CD4-positive, alpha-beta memory T cell (primary cell): ENCODE measurements around the gene SHROOM3. TPM values are rescaled to one million over a fixed set of nuclear protein-coding genes. Genes with fewer than 3 reads are reported as not detected.

ENCODE experiments used
- CTCF ChIA-PET: fragments of 350-600 bp; sonication (Branson Sonifier 250); formaldehyde crosslinking; loops from one replicate; lab custom pipeline; 2021; ENCODE audit warnings: inconsistent platforms; ENCODE audit not compliant: partially characterized antibody; lab: Charles Lee
- POLR2A ChIA-PET: fragments of 350-600 bp; sonication (Branson Sonifier 250); formaldehyde crosslinking; loops from one replicate; lab custom pipeline; 2021; ENCODE audit not compliant: partially characterized antibody; lab: Charles Lee
- DNase-seq, 5 donors: peaks; one replicate each; pipeline versions ENCODE4 v3.0.0 to v3.0.0-alpha.2; 2020 to 2022; ENCODE audit warnings: mixed read lengths in 1 of 5
- H3K27ac ChIP-seq: one replicate; pipeline ENCODE4 v1.7.0; 2013; ENCODE audit warnings: low read depth, low read length
- H3K27me3 ChIP-seq: 2 replicates; pipeline ENCODE4 v1.7.0; 2013; ENCODE audit warnings: mild to moderate bottlenecking, low read length, moderate library complexity; ENCODE audit not compliant: insufficient read depth
- H3K36me3 ChIP-seq: 2 replicates; pipeline ENCODE4 v1.7.0; 2013; ENCODE audit warnings: mild to moderate bottlenecking, low read length, moderate library complexity; ENCODE audit not compliant: insufficient read depth
- H3K4me1 ChIP-seq: 2 replicates; pipeline ENCODE4 v1.7.0; 2013; ENCODE audit warnings: mild to moderate bottlenecking, low read length, moderate library complexity; ENCODE audit not compliant: insufficient read depth
- H3K4me3 ChIP-seq, 2 donors: one replicate each; pipeline ENCODE4 v1.7.0; 2013; ENCODE audit warnings: low read length in 2 of 2, mild to moderate bottlenecking in 1 of 2
- H3K9me3 ChIP-seq, 2 donors: one replicate each; pipeline ENCODE4 v1.7.0; 2013; ENCODE audit warnings: low read length in 2 of 2, control low read depth in 1 of 2; ENCODE audit not compliant: control insufficient read depth in 1 of 2
- H3K27ac Mint-ChIP-seq, 7 donors: one replicate each; pipeline ENCODE4 v1.8.0; 2020 to 2021; ENCODE audit warnings: mixed read lengths in 7 of 7, mild to moderate bottlenecking in 6 of 7, inconsistent platforms in 3 of 7, moderate library complexity in 3 of 7
- H3K27me3 Mint-ChIP-seq, 2 donors: one replicate each; pipeline ENCODE4 v1.8.0; 2020 to 2021; ENCODE audit warnings: mixed read lengths in 2 of 2
- H3K36me3 Mint-ChIP-seq, 2 donors: one replicate each; pipeline ENCODE4 v1.8.0; 2020 to 2021; ENCODE audit warnings: mixed read lengths in 2 of 2, inconsistent platforms in 1 of 2, mild to moderate bottlenecking in 1 of 2
- H3K4me1 Mint-ChIP-seq, 4 donors: one replicate each; pipeline ENCODE4 v1.8.0; 2020 to 2021; ENCODE audit warnings: mixed read lengths in 4 of 4, mild to moderate bottlenecking in 1 of 4
- H3K4me3 Mint-ChIP-seq, 8 donors: one replicate each; pipeline ENCODE4 v1.8.0; 2020 to 2021; ENCODE audit warnings: mixed read lengths in 8 of 8, mild to moderate bottlenecking in 7 of 8, moderate library complexity in 6 of 8, inconsistent platforms in 3 of 8
- H3K9me3 Mint-ChIP-seq, 8 donors: one replicate each; pipeline ENCODE4 v1.8.0; 2020 to 2021; ENCODE audit warnings: mixed read lengths in 8 of 8, mild to moderate bottlenecking in 5 of 8, inconsistent platforms in 3 of 8, moderate library complexity in 1 of 8
- intact Hi-C: fragments of 100-400 bp; cut with micrococcal nuclease; formaldehyde crosslinking; loops from one replicate; pipeline ENCODE4 v1.15.1; 2023
- polyA plus RNA-seq, 2 donors: library from polyadenylated mRNA; unstranded; fragments of 300-500 nt; fragmentation: Illumina TruSeq; gene quantifications; one replicate each; pipeline ENCODE4 v1.2.3, GENCODE V29; 2021
- total RNA-seq, 2 experiments: library from RNA; stranded (reverse); gene quantifications; one replicate each; pipeline ENCODE4 v1.2.3, GENCODE V29; 2021

Gene SHROOM3
- total and polyA plus RNA-seq, 4 experiments from 2014 or later, result not detected

GRCh38 chr4:76526585-76526990, 91.6 kb downstream of the SHROOM3 start:
- no peak overlapping the region for H3K4me3 Mint-ChIP-seq
- ChIA-PET POLR2A (no interaction called here), CTCF (no interaction called here)
- Histone ChIP-seq H3K9me3 (no peaks in the 10 kb centered on the region), H3K27me3 (no peaks in the 10 kb centered on the region), H3K36me3 (no peaks in the 10 kb centered on the region), H3K4me1 (no peaks in the 10 kb centered on the region), H3K4me3 (no peak overlapping the region), H3K27ac (no peak overlapping the region)
- no peaks in the 10 kb centered on the region for H3K9me3 Mint-ChIP-seq
- H3K27me3 Mint-ChIP-seq, result peaks cover 4 to 12% of the 10 kb centered on the region in 2 donors
- DNase-seq, result no peak
- no peak overlapping the region for H3K27ac Mint-ChIP-seq
- no peaks in the 10 kb centered on the region for H3K36me3 Mint-ChIP-seq
- H3K4me1 Mint-ChIP-seq, result no peaks in the 10 kb centered on the region
- intact Hi-C loops, result no loop called here

- no peak overlapping the region for H3K27ac Mint-ChIP-seq
- peaks cover 4 to 13% of the 10 kb centered on the region in 2 donors for H3K27me3 Mint-ChIP-seq
- H3K36me3 Mint-ChIP-seq, result no peaks in the 10 kb centered on the region
- DNase-seq, result no peak
- Histone ChIP-seq H3K4me3 (no peak overlapping the region), H3K27me3 (no peaks in the 10 kb centered on the region), H3K27ac (no peak overlapping the region), H3K9me3 (no peaks in the 10 kb centered on the region), H3K4me1 (no peaks in the 10 kb centered on the region), H3K36me3 (no peaks in the 10 kb centered on the region)
- intact Hi-C loops, result no loop called here
- no peak overlapping the region for H3K4me3 Mint-ChIP-seq
- ChIA-PET CTCF (no interaction called here), POLR2A (no interaction called here)
- no peaks in the 10 kb centered on the region for H3K4me1 Mint-ChIP-seq
- no peaks in the 10 kb centered on the region for H3K9me3 Mint-ChIP-seq
Observed at GRCh38 chr4:76527666-76528065, 92.6 kb downstream of the SHROOM3 start.

GRCh38 chr4:76531597-76531996, 96.6 kb downstream of the SHROOM3 start:
- Mint-ChIP-seq H3K9me3 (no peaks in the 10 kb centered on the region), H3K4me1 (no peaks in the 10 kb centered on the region), H3K27ac (no peak overlapping the region), H3K4me3 (no peak overlapping the region), H3K36me3 (no peaks in the 10 kb centered on the region), H3K27me3 (peaks cover 7 to 12% of the 10 kb centered on the region in 2 donors)
- no peaks in the 10 kb centered on the region for H3K9me3 ChIP-seq
- CTCF ChIA-PET, result no interaction called here
- H3K27me3 ChIP-seq, result no peaks in the 10 kb centered on the region
- no peaks in the 10 kb centered on the region for H3K4me1 ChIP-seq
- intact Hi-C loops, result no loop called here
- DNase-seq, result no peak
- POLR2A ChIA-PET, result no interaction called here
- H3K4me3 ChIP-seq, result no peak overlapping the region
- H3K27ac ChIP-seq, result no peak overlapping the region
- no peaks in the 10 kb centered on the region for H3K36me3 ChIP-seq

GRCh38 chr4:76532805-76533204, 97.8 kb downstream of the SHROOM3 start:
- H3K4me3 ChIP-seq, result no peak overlapping the region
- Mint-ChIP-seq H3K36me3 (no peaks in the 10 kb centered on the region), H3K4me1 (no peaks in the 10 kb centered on the region), H3K4me3 (no peak overlapping the region), H3K9me3 (no peaks in the 10 kb centered on the region), H3K27me3 (peaks cover 7 to 9% of the 10 kb centered on the region in 2 donors), H3K27ac (no peak overlapping the region)
- H3K9me3 ChIP-seq, result no peaks in the 10 kb centered on the region
- ChIA-PET CTCF (interaction anchor here (1.0 kb wide), 1 partner anchor 514 kb away, joined by 3 read pairs; no protein-coding TSS in a partner anchor), POLR2A (no interaction called here)
- intact Hi-C loops, result no loop called here
- no peaks in the 10 kb centered on the region for H3K27me3 ChIP-seq
- no peaks in the 10 kb centered on the region for H3K4me1 ChIP-seq
- DNase-seq, result no peak
- H3K36me3 ChIP-seq, result no peaks in the 10 kb centered on the region
- H3K27ac ChIP-seq, result no peak overlapping the region

- H3K27me3 ChIP-seq, result no peaks in the 10 kb centered on the region
- ChIA-PET CTCF (interaction anchor here (1.0 kb wide), 1 partner anchor 514 kb away, joined by 3 read pairs; no protein-coding TSS in a partner anchor), POLR2A (no interaction called here)
- no peaks in the 10 kb centered on the region for H3K4me1 ChIP-seq
- no peak overlapping the region for H3K4me3 ChIP-seq
- DNase-seq, result no peak
- H3K36me3 ChIP-seq, result no peaks in the 10 kb centered on the region
- Mint-ChIP-seq H3K27ac (no peak overlapping the region), H3K9me3 (no peaks in the 10 kb centered on the region), H3K36me3 (no peaks in the 10 kb centered on the region), H3K4me1 (no peaks in the 10 kb centered on the region), H3K4me3 (no peak overlapping the region), H3K27me3 (peaks cover 7 to 9% of the 10 kb centered on the region in 2 donors)
- no peaks in the 10 kb centered on the region for H3K9me3 ChIP-seq
- intact Hi-C loops, result no loop called here
- H3K27ac ChIP-seq, result no peak overlapping the region
Observed at GRCh38 chr4:76533314-76533713, 98.3 kb downstream of the SHROOM3 start.

GRCh38 chr4:76535603-76536372, 100.8 kb downstream of the SHROOM3 start:
- H3K36me3 ChIP-seq, result no peaks in the 10 kb centered on the region
- H3K4me1 Mint-ChIP-seq, result no peaks in the 10 kb centered on the region
- H3K4me1 ChIP-seq, result no peaks in the 10 kb centered on the region
- H3K27ac Mint-ChIP-seq, result no peak overlapping the region
- H3K27me3 ChIP-seq, result no peaks in the 10 kb centered on the region
- H3K4me3 ChIP-seq, result no peak overlapping the region
- CTCF ChIA-PET, result no interaction called here
- intact Hi-C loops, result no loop called here
- no peak overlapping the region for H3K4me3 Mint-ChIP-seq
- POLR2A ChIA-PET, result no interaction called here
- H3K9me3 ChIP-seq, result no peaks in the 10 kb centered on the region
- H3K36me3 Mint-ChIP-seq, result no peaks in the 10 kb centered on the region
- no peak overlapping the region for H3K27ac ChIP-seq
- no peak for DNase-seq
- peaks cover 5% of the 10 kb centered on the region in 2 donors for H3K27me3 Mint-ChIP-seq
- no peaks in the 10 kb centered on the region for H3K9me3 Mint-ChIP-seq

GRCh38 chr4:76536373-76536689, 101.3 kb downstream of the SHROOM3 start:
- no peaks in the 10 kb centered on the region for H3K4me1 ChIP-seq
- peaks cover 5% of the 10 kb centered on the region in 2 donors for H3K27me3 Mint-ChIP-seq
- H3K36me3 ChIP-seq, result no peaks in the 10 kb centered on the region
- H3K9me3 ChIP-seq, result no peaks in the 10 kb centered on the region
- H3K27ac Mint-ChIP-seq, result no peak overlapping the region
- no peaks in the 10 kb centered on the region for H3K4me1 Mint-ChIP-seq
- DNase-seq, result no peak
- intact Hi-C loops, result no loop called here
- no peak overlapping the region for H3K4me3 Mint-ChIP-seq
- no peaks in the 10 kb centered on the region for H3K27me3 ChIP-seq
- H3K9me3 Mint-ChIP-seq, result no peaks in the 10 kb centered on the region
- no peaks in the 10 kb centered on the region for H3K36me3 Mint-ChIP-seq
- no peak overlapping the region for H3K27ac ChIP-seq
- ChIA-PET CTCF (no interaction called here), POLR2A (no interaction called here)
- H3K4me3 ChIP-seq, result no peak overlapping the region
